PC-9 (cell line): ENCODE measurements around the gene TMEM126A.
"Not testable (repeated sequence)": the region's sequence is repeated elsewhere in the genome, so short reads cannot be mapped to it uniquely, and the experiment has no call there.

Source experiments
- EZH2 ChIP-seq: fragments of 200-600 bp; sonication (generic); IDR thresholded peaks from 2 replicates; pipeline ENCODE4 v1.8.0; 2017; ENCODE audit warnings: antibody characterized with exemption, low read depth
- TF ChIP-seq, protein P1 (sequence below): fragments of 200-600 bp; sonication (generic); conservative IDR thresholded peaks from 2 replicates; pipeline ENCODE4 v1.6.1; 2017; ENCODE audit warnings: mixed run types, antibody characterized with exemption, mild to moderate bottlenecking, moderate library complexity

DNA sequence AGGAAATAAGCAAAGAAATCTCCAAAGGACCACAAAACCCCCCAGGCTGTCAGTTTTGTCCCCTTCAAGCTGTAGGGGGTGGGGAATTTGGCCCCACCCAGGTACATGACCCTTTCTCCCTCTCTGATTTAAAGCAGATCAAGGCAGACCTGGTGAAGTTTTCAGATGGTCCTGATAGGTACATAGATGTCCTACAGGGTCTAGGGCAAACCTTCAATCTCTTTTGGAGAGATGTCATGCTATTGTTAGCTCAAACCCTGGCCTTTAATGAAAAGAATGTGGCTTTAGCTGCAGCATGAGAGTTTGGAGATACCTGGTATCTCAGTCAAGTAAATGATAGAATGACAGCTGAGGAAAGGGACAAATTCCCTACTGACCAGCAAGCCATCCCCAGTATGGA lies 39.1 kb upstream of the TMEM126A start:
- TF ChIP-seq, protein P1, sequence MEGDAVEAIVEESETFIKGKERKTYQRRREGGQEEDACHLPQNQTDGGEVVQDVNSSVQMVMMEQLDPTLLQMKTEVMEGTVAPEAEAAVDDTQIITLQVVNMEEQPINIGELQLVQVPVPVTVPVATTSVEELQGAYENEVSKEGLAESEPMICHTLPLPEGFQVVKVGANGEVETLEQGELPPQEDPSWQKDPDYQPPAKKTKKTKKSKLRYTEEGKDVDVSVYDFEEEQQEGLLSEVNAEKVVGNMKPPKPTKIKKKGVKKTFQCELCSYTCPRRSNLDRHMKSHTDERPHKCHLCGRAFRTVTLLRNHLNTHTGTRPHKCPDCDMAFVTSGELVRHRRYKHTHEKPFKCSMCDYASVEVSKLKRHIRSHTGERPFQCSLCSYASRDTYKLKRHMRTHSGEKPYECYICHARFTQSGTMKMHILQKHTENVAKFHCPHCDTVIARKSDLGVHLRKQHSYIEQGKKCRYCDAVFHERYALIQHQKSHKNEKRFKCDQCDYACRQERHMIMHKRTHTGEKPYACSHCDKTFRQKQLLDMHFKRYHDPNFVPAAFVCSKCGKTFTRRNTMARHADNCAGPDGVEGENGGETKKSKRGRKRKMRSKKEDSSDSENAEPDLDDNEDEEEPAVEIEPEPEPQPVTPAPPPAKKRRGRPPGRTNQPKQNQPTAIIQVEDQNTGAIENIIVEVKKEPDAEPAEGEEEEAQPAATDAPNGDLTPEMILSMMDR = not testable (repeated sequence)
- not testable (repeated sequence) for TF ChIP-seq EZH2
